Peyer's patch (tissue), 4 donors: ENCODE data around the gene C20orf202. TPM values are rescaled to one million over a fixed set of nuclear protein-coding genes. Genes with fewer than 3 reads are reported as not detected.

Source experiments
- DNase-seq, 3 donors: peaks; one replicate each; pipeline ENCODE4 v3.0.0-alpha.2; 2017 to 2019
- H3K27ac ChIP-seq, 4 donors: fragments of 200-600 bp; sonication (generic); one replicate each; pipeline ENCODE4 v1.5.1; 2016 to 2019
- H3K27me3 ChIP-seq, 2 donors: fragments of 200-600 bp; sonication (generic); one replicate each; pipeline ENCODE4 v1.5.1; 2019
- H3K36me3 ChIP-seq, 3 donors: fragments of 200-600 bp; sonication (generic); one replicate each; pipeline ENCODE4 v1.5.1; 2016 to 2019
- H3K4me1 ChIP-seq, 4 donors: fragments of 200-600 bp; sonication (generic); one replicate each; pipeline ENCODE4 v1.5.1; 2016 to 2019
- H3K4me3 ChIP-seq, 4 donors: fragments of 200-600 bp; sonication (generic); 1 replicate in 3 of 4; 2 replicates in 1 of 4; pipeline ENCODE4 v1.5.1; 2016 to 2019; ENCODE audit warnings: mild to moderate bottlenecking in 1 of 4
- H3K9me3 ChIP-seq, 4 donors: fragments of 200-600 bp; sonication (generic); one replicate each; pipeline ENCODE4 v1.5.1; 2016 to 2019; ENCODE audit warnings: mild to moderate bottlenecking in 1 of 4
- POLR2A ChIP-seq, 2 donors: fragments of 450-650 bp; IDR thresholded peaks; one replicate each; pipeline ENCODE4 v1.5.1; 2017; ENCODE audit warnings: antibody characterized with exemption in 2 of 2, mild to moderate bottlenecking in 2 of 2, moderate library complexity in 2 of 2
- total RNA-seq, 4 donors: library from RNA; depleted of rRNA; stranded (reverse); fragments of >200 nt; gene quantifications; one replicate each; pipeline ENCODE4 v1.1.0, GENCODE V29; 2016
- TF ChIP-seq, protein P1 (sequence below), 6 experiments: fragments of 450-650 bp in 4 of 6; fragments of 200-600 bp in 2 of 6; sonication (generic) in 1 of 6; IDR thresholded peaks; one replicate each; pipeline ENCODE4 v1.5.1; 2017 to 2019; ENCODE audit warnings: antibody characterized with exemption in 6 of 6, mild to moderate bottlenecking in 3 of 6, moderate library complexity in 1 of 6

The C20orf202 gene
- total RNA-seq, 4 donors from 2014 or later: 1.7 to 2.3 TPM; not detected in 2

DNA sequence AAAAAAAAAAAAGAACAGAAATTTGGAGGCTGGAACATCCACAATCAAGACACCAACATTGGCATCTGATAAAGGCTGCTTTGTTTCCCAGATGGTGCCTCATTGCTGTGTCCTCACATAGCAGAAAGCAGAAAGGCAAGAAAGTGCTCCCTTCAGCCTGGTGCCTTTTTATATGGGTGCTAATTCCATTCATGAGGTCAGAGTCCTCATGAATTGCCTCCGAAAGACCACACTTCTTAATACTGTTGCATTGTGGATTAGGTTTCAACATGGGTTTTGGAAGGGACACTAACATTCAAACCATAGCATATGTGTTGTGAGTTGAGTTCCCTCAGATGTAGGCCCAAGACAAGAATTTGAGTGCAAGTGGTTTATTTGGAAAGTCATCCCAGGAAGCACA lies 8.0 kb upstream of the C20orf202 start:
- Histone ChIP-seq H3K4me1 (no peaks in the 10 kb centered on the region), H3K9me3 (no peaks in the 10 kb centered on the region), H3K27me3 (no peaks in the 10 kb centered on the region), H3K36me3 (no peaks in the 10 kb centered on the region), H3K4me3 (no peak overlapping the region), H3K27ac (no peak overlapping the region)
- no peak for DNase-seq
- no peak for TF ChIP-seq POLR2A (IDR thresholded peaks at IDR 0.05)
- TF ChIP-seq, protein P1, sequence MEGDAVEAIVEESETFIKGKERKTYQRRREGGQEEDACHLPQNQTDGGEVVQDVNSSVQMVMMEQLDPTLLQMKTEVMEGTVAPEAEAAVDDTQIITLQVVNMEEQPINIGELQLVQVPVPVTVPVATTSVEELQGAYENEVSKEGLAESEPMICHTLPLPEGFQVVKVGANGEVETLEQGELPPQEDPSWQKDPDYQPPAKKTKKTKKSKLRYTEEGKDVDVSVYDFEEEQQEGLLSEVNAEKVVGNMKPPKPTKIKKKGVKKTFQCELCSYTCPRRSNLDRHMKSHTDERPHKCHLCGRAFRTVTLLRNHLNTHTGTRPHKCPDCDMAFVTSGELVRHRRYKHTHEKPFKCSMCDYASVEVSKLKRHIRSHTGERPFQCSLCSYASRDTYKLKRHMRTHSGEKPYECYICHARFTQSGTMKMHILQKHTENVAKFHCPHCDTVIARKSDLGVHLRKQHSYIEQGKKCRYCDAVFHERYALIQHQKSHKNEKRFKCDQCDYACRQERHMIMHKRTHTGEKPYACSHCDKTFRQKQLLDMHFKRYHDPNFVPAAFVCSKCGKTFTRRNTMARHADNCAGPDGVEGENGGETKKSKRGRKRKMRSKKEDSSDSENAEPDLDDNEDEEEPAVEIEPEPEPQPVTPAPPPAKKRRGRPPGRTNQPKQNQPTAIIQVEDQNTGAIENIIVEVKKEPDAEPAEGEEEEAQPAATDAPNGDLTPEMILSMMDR (IDR thresholded peaks at IDR 0.05): no peak

DNA sequence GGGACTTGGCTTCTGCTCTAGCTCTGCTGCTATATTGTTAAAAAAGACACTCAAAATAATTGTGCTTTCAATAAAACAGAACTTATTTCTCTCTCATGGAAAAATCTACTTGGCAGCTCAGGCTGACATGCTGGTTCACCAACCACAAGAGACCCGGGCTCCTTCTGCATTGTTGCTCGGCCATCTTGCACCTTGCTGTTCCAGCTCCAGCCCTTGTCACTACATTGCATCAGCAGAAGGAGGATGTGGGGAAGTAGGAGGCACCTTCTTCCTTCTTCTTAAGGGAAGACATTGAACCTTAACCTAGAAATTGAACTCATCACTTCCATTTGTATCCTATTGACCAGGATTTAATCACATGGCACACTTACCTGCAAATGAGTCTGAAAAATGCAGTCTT lies 6.6 kb upstream of the C20orf202 start:
- Histone ChIP-seq H3K9me3 (no peaks in the 10 kb centered on the region), H3K4me1 (no peaks in the 10 kb centered on the region), H3K4me3 (no peak overlapping the region), H3K27ac (no peak overlapping the region), H3K36me3 (no peaks in the 10 kb centered on the region), H3K27me3 (no peaks in the 10 kb centered on the region)
- TF ChIP-seq POLR2A (IDR thresholded peaks at IDR 0.05): no peak
- no peak for DNase-seq

DNA sequence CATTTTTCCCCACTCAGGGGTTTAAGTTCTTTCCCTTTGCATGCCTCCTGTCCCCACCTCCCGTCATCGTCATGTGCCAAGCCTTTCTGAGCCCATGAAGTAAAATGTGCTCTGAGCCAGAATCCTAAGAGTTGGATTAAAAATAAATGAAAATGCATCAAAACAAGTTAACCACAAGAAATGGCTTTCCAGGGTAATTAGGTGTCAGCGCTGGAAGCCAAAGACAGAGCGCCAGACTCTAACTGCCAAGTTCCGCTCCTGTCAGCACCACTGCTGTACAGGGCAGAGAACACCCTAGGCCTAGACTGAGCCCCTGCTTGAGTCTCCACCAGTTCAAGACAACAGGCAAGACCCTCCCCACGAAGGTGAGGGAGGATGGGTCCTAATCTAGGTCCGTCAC lies 5.5 kb upstream of the C20orf202 start:
- H3K36me3 ChIP-seq: no peaks in the 10 kb centered on the region
- H3K27me3 ChIP-seq: no peaks in the 10 kb centered on the region
- no peaks in the 10 kb centered on the region for H3K9me3 ChIP-seq
- H3K4me3 ChIP-seq: no peak overlapping the region
- H3K4me1 ChIP-seq: peaks cover 0 to 1% (median 0%) of the 10 kb centered on the region in 4 donors
- H3K27ac ChIP-seq: no peak overlapping the region
- DNase-seq: no peak
- no peak for TF ChIP-seq POLR2A (IDR thresholded peaks at IDR 0.05)
- TF ChIP-seq, protein P1 (IDR thresholded peaks at IDR 0.05): no peak

DNA sequence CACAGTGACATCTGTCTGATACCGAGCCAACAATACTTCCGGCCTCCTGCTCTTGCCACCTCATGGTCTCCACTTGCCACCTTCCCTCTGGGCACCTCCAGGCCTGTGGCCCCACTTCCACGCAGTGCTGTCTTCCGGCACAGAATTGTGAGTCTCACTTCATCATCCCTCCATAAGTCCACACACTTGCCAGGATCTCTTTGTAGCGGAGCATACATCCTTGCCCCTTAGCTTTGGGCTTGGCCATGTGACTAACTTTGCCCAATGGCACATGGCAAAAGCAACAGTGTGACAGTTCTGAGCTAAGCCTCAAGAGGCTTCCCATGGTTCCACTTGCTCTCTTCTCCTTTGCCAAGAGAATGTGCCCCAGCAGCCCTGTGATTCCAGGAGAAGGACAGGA lies 4.5 kb upstream of the C20orf202 start:
- Histone ChIP-seq H3K36me3 (no peaks in the 10 kb centered on the region), H3K4me1 (peaks cover 0 to 10% (median 0%) of the 10 kb centered on the region in 4 donors), H3K27me3 (no peaks in the 10 kb centered on the region), H3K9me3 (no peaks in the 10 kb centered on the region), H3K4me3 (no peak overlapping the region), H3K27ac (no peak overlapping the region)
- TF ChIP-seq POLR2A (IDR thresholded peaks at IDR 0.05): no peak
- TF ChIP-seq, protein P1 (IDR thresholded peaks at IDR 0.05): no peak
- no peak for DNase-seq

DNA sequence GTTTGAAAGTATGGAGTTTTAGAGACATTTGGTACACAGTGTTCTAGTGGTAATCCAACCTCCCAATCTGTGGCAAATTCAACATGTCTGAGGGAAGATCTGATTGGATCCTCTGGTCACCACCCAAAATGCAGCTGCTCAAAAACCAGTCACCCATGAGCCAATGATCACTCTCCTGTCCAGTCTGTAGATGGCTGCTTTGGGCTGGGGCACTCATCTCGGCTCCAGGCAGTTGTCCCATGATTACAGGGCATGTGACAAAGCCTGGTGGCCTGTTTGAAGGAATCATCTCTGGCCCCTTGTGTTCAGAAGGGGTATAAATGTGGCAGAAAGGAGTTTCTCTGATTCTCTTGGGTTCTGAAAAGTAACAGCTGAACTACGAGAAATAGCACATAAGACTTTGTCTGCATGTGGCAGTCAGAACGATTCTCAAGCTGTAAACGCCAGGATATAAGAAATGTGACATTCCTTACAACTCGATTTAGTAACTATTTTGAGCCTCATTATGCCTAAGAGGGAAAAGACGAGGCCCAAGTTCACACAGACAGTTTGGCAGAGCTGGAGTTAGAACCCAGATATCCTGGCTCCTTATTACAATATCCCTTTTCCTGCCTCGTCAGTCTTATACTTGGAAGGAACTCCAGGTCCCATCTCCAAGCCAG lies 3.9 kb upstream of the C20orf202 start:
- H3K27me3 ChIP-seq: no peaks in the 10 kb centered on the region
- H3K27ac ChIP-seq: no peak overlapping the region
- no peaks in the 10 kb centered on the region for H3K9me3 ChIP-seq
- H3K36me3 ChIP-seq: no peaks in the 10 kb centered on the region
- DNase-seq: no peak
- H3K4me3 ChIP-seq: no peak overlapping the region
- TF ChIP-seq, protein P1 (IDR thresholded peaks at IDR 0.05): no peak
- TF ChIP-seq POLR2A (IDR thresholded peaks at IDR 0.05): no peak
- peaks cover 0 to 15% (median 0%) of the 10 kb centered on the region in 4 donors for H3K4me1 ChIP-seq

DNA sequence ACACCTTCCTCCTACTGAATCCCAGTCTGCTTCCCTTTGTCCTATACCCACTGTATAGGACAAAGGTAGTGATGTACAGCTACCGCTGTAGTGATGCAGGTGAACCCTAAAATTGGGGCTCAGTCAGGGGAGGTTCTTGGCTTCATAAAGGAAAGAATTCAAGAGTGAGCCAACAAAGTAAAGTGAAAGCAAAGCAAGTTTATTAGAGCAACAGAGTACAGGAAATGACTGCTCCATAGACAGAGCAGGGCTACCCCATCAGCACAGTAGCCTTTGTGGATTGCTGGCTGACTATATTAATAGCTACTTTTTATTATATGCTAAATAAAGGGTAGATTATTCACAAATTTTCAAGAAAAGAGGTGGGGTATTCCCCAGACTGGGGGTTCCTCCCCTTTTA lies 3.3 kb upstream of the C20orf202 start:
- no peak overlapping the region for H3K4me3 ChIP-seq
- H3K4me1 ChIP-seq: peaks cover 0 to 15% (median 0%) of the 10 kb centered on the region in 4 donors
- H3K36me3 ChIP-seq: no peaks in the 10 kb centered on the region
- DNase-seq: no peak
- H3K9me3 ChIP-seq: no peaks in the 10 kb centered on the region
- no peak overlapping the region for H3K27ac ChIP-seq
- no peaks in the 10 kb centered on the region for H3K27me3 ChIP-seq
- TF ChIP-seq, protein P1 (IDR thresholded peaks at IDR 0.05): no peak
- TF ChIP-seq POLR2A (IDR thresholded peaks at IDR 0.05): no peak
